Keratinocyte (primary cell): ENCODE measurements around the gene TMEM80.

Experiments
- EZH2 ChIP-seq: IDR thresholded peaks from one replicate; pipeline ENCODE4 v1.6.1; 2012; ENCODE audit warnings: inconsistent platforms, mild to moderate bottlenecking, low read length, moderate library complexity
- TF ChIP-seq, protein P1 (sequence below), 3 experiments: IDR thresholded peaks in 1 of 3; conservative IDR thresholded peaks in 1 of 3; optimal IDR thresholded peaks in 1 of 3; 2 replicates in 2 of 3; 3 replicates in 1 of 3; pipeline versions ENCODE3 to v1.5.1; 2011; ENCODE audit warnings: low read length in 3 of 3, mild to moderate bottlenecking in 3 of 3, moderate library complexity in 2 of 3, control low read depth in 1 of 3, inconsistent platforms in 1 of 3; ENCODE audit not compliant: insufficient read depth in 2 of 3; ENCODE audit errors: extremely low read depth in 1 of 3

DNA sequence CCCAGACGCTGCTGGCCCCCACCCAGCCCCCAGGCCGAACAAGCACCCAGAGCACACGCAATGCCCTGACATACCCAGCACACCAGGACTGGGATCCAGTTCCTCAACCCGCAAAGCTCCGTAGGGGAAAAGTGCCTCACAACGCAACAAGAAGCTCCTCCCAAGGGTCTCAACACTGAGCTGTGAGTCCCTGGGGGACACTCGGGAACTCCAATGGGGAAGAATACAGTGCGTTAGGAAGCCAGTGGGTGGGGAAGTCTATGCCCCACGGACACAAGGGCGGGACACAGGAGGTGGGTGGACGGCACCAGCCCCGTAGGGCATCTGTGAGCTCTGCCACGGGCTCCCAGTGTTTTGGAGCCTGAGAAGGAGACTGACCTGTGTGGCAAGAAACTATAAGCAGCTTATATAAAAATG lies 2.2 kb upstream of the TMEM80 start:
- TF ChIP-seq, protein P1, sequence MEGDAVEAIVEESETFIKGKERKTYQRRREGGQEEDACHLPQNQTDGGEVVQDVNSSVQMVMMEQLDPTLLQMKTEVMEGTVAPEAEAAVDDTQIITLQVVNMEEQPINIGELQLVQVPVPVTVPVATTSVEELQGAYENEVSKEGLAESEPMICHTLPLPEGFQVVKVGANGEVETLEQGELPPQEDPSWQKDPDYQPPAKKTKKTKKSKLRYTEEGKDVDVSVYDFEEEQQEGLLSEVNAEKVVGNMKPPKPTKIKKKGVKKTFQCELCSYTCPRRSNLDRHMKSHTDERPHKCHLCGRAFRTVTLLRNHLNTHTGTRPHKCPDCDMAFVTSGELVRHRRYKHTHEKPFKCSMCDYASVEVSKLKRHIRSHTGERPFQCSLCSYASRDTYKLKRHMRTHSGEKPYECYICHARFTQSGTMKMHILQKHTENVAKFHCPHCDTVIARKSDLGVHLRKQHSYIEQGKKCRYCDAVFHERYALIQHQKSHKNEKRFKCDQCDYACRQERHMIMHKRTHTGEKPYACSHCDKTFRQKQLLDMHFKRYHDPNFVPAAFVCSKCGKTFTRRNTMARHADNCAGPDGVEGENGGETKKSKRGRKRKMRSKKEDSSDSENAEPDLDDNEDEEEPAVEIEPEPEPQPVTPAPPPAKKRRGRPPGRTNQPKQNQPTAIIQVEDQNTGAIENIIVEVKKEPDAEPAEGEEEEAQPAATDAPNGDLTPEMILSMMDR (optimal IDR thresholded peaks at IDR 0.05 in 1 of 3, IDR thresholded peaks at IDR 0.05 in 1 of 3, conservative IDR thresholded peaks at IDR 0.05 in 1 of 3; ENCODE audit: extremely low read depth in 1 of 3, insufficient read depth in 2 of 3, low read length in 3 of 3) = no peak
- TF ChIP-seq EZH2 = no peak
